H1 (cell line): ENCODE results near the gene FXYD3. TPM values are rescaled to one million over a fixed set of nuclear protein-coding genes. Genes with fewer than 3 reads are reported as not detected.

Experiments used
- CTCF ChIA-PET: fragments of 300-600 bp; sonication (Branson Sonifier 250); formaldehyde crosslinking; loops from one replicate; lab custom pipeline; 2021; ENCODE audit not compliant: partially characterized antibody; lab: Charles Lee
- POLR2A ChIA-PET: fragments of 300-600 bp; sonication (Branson Sonifier 250); formaldehyde crosslinking; loops from one replicate; lab custom pipeline; 2021; ENCODE audit warnings: inconsistent platforms; ENCODE audit not compliant: partially characterized antibody; lab: Charles Lee
- DNase-seq, 2 experiments: peaks; one replicate each; pipeline versions ENCODE4 v3.0.0 to v3.0.0-alpha.2; 2010 to 2022; ENCODE audit warnings: low spot score in 2 of 2, low read depth in 1 of 2, mixed read lengths in 1 of 2
- FAIRE-seq: peaks from 2 replicates; lab custom pipeline; 2011; peaks lifted over from hg19 to GRCh38; lab: Jason Lieb, UNC
- H2AFZ ChIP-seq: 2 replicates; pipeline ENCODE4 v1.8.1; 2012; ENCODE audit warnings: low read length, inconsistent platforms
- H2AK5ac ChIP-seq: 2 replicates; pipeline ENCODE4 v1.6.1; 2013; ENCODE audit warnings: low read depth, low read length
- H2BK120ac ChIP-seq: replicated peaks from 2 replicates; pipeline ENCODE3; 2013; ENCODE audit warnings: low read depth, low read length, inconsistent platforms
- H2BK12ac ChIP-seq: 2 replicates; pipeline ENCODE4 v1.6.1; 2013; ENCODE audit warnings: low read depth, low read length
- H2BK15ac ChIP-seq: 2 replicates; pipeline ENCODE4 v1.6.1; 2013; ENCODE audit warnings: low read length
- H2BK20ac ChIP-seq: 2 replicates; pipeline ENCODE4 v1.6.1; 2013; ENCODE audit warnings: low read length
- H2BK5ac ChIP-seq: 2 replicates; pipeline ENCODE4 v1.6.1; 2013; ENCODE audit warnings: low read depth, low read length
- H3K14ac ChIP-seq: 2 replicates; pipeline ENCODE4 v1.6.1; 2013; ENCODE audit warnings: inconsistent platforms; ENCODE audit not compliant: insufficient read length
- H3K18ac ChIP-seq: 2 replicates; pipeline ENCODE4 v1.6.1; 2013; ENCODE audit warnings: low read length; ENCODE audit errors: extremely low read depth
- H3K23ac ChIP-seq: 2 replicates; pipeline ENCODE4 v1.6.1; 2013; ENCODE audit warnings: inconsistent platforms; ENCODE audit not compliant: insufficient read length
- H3K23me2 ChIP-seq: 2 replicates; pipeline ENCODE4 v1.6.1; 2013; ENCODE audit warnings: low read depth, low read length
- H3K27ac ChIP-seq: 2 replicates; pipeline ENCODE4 v1.6.1; 2011; ENCODE audit warnings: low read depth, low read length, inconsistent platforms
- H3K27me3 ChIP-seq, 4 experiments: replicated peaks in 1 of 4; 1 replicate in 1 of 4; 2 replicates in 3 of 4; pipeline versions ENCODE4 v1.6.1 to v1.8.1; 2011 to 2013; ENCODE audit warnings: low read length in 3 of 4, mild to moderate bottlenecking in 3 of 4, inconsistent platforms in 2 of 4, mixed read lengths in 2 of 4, moderate library complexity in 1 of 4; ENCODE audit not compliant: control insufficient read depth in 3 of 4, insufficient read depth in 3 of 4; ENCODE audit errors: extremely low read depth in 1 of 4
- H3K36me3 ChIP-seq, 4 experiments: 2 replicates each; pipeline versions ENCODE4 v1.6.1 to v1.8.1; 2011 to 2013; ENCODE audit warnings: mild to moderate bottlenecking in 4 of 4, low read length in 3 of 4, moderate library complexity in 2 of 4, control low read depth in 1 of 4, inconsistent platforms in 1 of 4; ENCODE audit not compliant: insufficient read depth in 4 of 4, control insufficient read depth in 2 of 4
- H3K4ac ChIP-seq: replicated peaks from 2 replicates; pipeline ENCODE3; 2013; ENCODE audit warnings: low read length, low read depth, mixed read lengths, inconsistent platforms; ENCODE audit not compliant: insufficient read length
- H3K4me1 ChIP-seq, 4 experiments: replicated peaks in 1 of 4; 1 replicate in 1 of 4; 2 replicates in 3 of 4; pipeline versions ENCODE4 v1.6.1 to v1.8.1; 2011 to 2013; ENCODE audit warnings: low read length in 3 of 4, inconsistent platforms in 2 of 4, mixed read lengths in 1 of 4; ENCODE audit not compliant: insufficient read depth in 4 of 4, control insufficient read depth in 3 of 4
- H3K4me2 ChIP-seq, 2 experiments: 2 replicates each; pipeline versions ENCODE4 v1.6.1 to v1.8.1; 2011 to 2013; ENCODE audit warnings: low read depth in 2 of 2, low read length in 2 of 2, control low read depth in 1 of 2, inconsistent platforms in 1 of 2, mild to moderate bottlenecking in 1 of 2; ENCODE audit not compliant: insufficient read depth in 1 of 2
- H3K4me3 ChIP-seq, 4 experiments: fragments of 200-600, 300-600 bp in 1 of 4; sonication (generic), shearing (Covaris generic), sonication (Bioruptor Twin) in 1 of 4; 2 replicates each; pipeline versions ENCODE4 v1.5.1 to v1.8.1; 2011 to 2016; ENCODE audit warnings: low read length in 4 of 4, low read depth in 3 of 4, control low read depth in 2 of 4, inconsistent platforms in 2 of 4, mild to moderate bottlenecking in 2 of 4, mixed read lengths in 1 of 4, moderate library complexity in 1 of 4; ENCODE audit not compliant: insufficient read depth in 2 of 4; ENCODE audit errors: extremely low read depth in 1 of 4
- H3K56ac ChIP-seq: replicated peaks from 2 replicates; pipeline ENCODE3; 2013; ENCODE audit warnings: low read depth, mild to moderate bottlenecking, mixed read lengths, low read length, inconsistent platforms; ENCODE audit not compliant: insufficient read length
- H3K79me1 ChIP-seq: 2 replicates; pipeline ENCODE4 v1.6.1; 2013; ENCODE audit warnings: low read depth, low read length, control low read depth
- H3K79me2 ChIP-seq, 2 experiments: 2 replicates each; pipeline versions ENCODE4 v1.6.1 to v1.8.1; 2012 to 2013; ENCODE audit warnings: low read length in 2 of 2, mild to moderate bottlenecking in 2 of 2, inconsistent platforms in 1 of 2; ENCODE audit not compliant: insufficient read depth in 2 of 2, control insufficient read depth in 1 of 2
- H3K9ac ChIP-seq, 4 experiments: replicated peaks in 1 of 4; 1 replicate in 1 of 4; 2 replicates in 3 of 4; pipeline versions ENCODE4 v1.6.1 to v1.8.1; 2011 to 2013; ENCODE audit warnings: low read depth in 3 of 4, low read length in 3 of 4, control low read depth in 2 of 4, mild to moderate bottlenecking in 2 of 4, moderate library complexity in 2 of 4, inconsistent platforms in 1 of 4; ENCODE audit errors: extremely low read depth in 1 of 4
- H3K9me3 ChIP-seq, 2 experiments: 2 replicates each; pipeline versions ENCODE4 v1.6.1 to v1.8.1; 2012 to 2013; ENCODE audit warnings: mild to moderate bottlenecking in 2 of 2, moderate library complexity in 2 of 2, control low read depth in 1 of 2, inconsistent platforms in 1 of 2, low read depth in 1 of 2, low read length in 1 of 2, mixed read lengths in 1 of 2; ENCODE audit not compliant: insufficient read depth in 2 of 2
- H4K20me1 ChIP-seq, 2 experiments: replicated peaks in 1 of 2; 2 replicates each; pipeline versions ENCODE3 to v1.8.1; 2011 to 2013; ENCODE audit warnings: inconsistent platforms in 2 of 2, low read length in 2 of 2, mild to moderate bottlenecking in 1 of 2; ENCODE audit not compliant: insufficient read depth in 2 of 2, control insufficient read depth in 1 of 2
- H4K5ac ChIP-seq: 2 replicates; pipeline ENCODE4 v1.6.1; 2013; ENCODE audit warnings: low read length, low read depth, mixed read lengths, inconsistent platforms; ENCODE audit not compliant: insufficient read length
- H4K8ac ChIP-seq: 2 replicates; pipeline ENCODE4 v1.8.0; 2013; ENCODE audit warnings: mild to moderate bottlenecking, moderate library complexity, low read length, inconsistent platforms; ENCODE audit not compliant: insufficient read depth; ENCODE audit errors: extremely low read depth
- H4K91ac ChIP-seq: replicated peaks from 2 replicates; pipeline ENCODE3; 2013; ENCODE audit warnings: low read length, mixed read lengths, inconsistent platforms; ENCODE audit not compliant: insufficient read length
- CTCF ChIP-seq, 3 experiments: IDR thresholded peaks; 1 replicate in 2 of 3; 2 replicates in 1 of 3; pipeline versions ENCODE4 v1.5.1 to v1.6.1; 2011; ENCODE audit warnings: low read length in 3 of 3, mild to moderate bottlenecking in 3 of 3, inconsistent platforms in 2 of 3, low read depth in 1 of 3, moderate library complexity in 1 of 3; ENCODE audit not compliant: insufficient read depth in 1 of 3; ENCODE audit errors: control extremely low read depth in 1 of 3
- HDAC2 ChIP-seq, 2 experiments: fragments of 300-600 bp in 1 of 2; sonication (generic) in 1 of 2; IDR thresholded peaks; 2 replicates each; pipeline ENCODE4 v1.6.1; 2011 to 2012; ENCODE audit warnings: low read depth in 2 of 2, low read length in 2 of 2, mild to moderate bottlenecking in 2 of 2, moderate library complexity in 2 of 2, borderline replicate concordance in 1 of 2, inconsistent platforms in 1 of 2
- POLR2A ChIP-seq, 2 experiments: IDR thresholded peaks; 1 replicate in 1 of 2; 2 replicates in 1 of 2; pipeline ENCODE4 v1.6.1; 2011; ENCODE audit warnings: low read depth in 2 of 2, low read length in 2 of 2, mild to moderate bottlenecking in 2 of 2; ENCODE audit errors: control extremely low read depth in 1 of 2
- RBBP5 ChIP-seq: IDR thresholded peaks from 2 replicates; pipeline ENCODE4 v1.7.1; 2012; ENCODE audit warnings: low read depth, mild to moderate bottlenecking, inconsistent platforms, low read length, moderate library complexity, borderline replicate concordance
- SP2 ChIP-seq: IDR thresholded peaks from 2 replicates; pipeline ENCODE4 v1.6.1; 2012; ENCODE audit warnings: mild to moderate bottlenecking, low read length, inconsistent platforms
- WGBS, 2 experiments: shearing (Covaris generic) in 1 of 2; methylation state at CpG; one replicate each; pipeline versions ENCODE4 v1.1.6 to v1.1.7; 2013 to 2015; ENCODE audit warnings: low lambda C conversion rate in 2 of 2, mixed read lengths in 2 of 2, inconsistent platforms in 1 of 2, low coverage in 1 of 2, missing lambda C conversion rate in 1 of 2; ENCODE audit not compliant: insufficient replicate concordance in 2 of 2, insufficient coverage in 1 of 2, insufficient read length in 1 of 2; ENCODE audit errors: extremely low coverage in 1 of 2, missing lambda C conversion rate in 1 of 2; 5-methylcytosine and 5-hydroxymethylcytosine counted together
- polyA plus RNA-seq, 7 experiments: library from polyadenylated mRNA; depleted of rRNA in 3 of 7; stranded (reverse) in 5 of 7; unstranded in 2 of 7; fragments of >200 nt in 5 of 7; fragments of 200-250 nt in 2 of 7; gene quantifications; 1 replicate in 5 of 7; 2 replicates in 1 of 7; 4 replicates in 1 of 7; pipeline versions ENCODE4 v1.2.1 to v1.2.3, GENCODE V29; 2011 to 2013; ENCODE audit warnings: missing spikeins in 2 of 7, mixed read lengths in 2 of 7
- total RNA-seq: library from RNA; stranded (reverse); fragmentation: NEBNext Ultra II Directional; extraction: Animal tissue kit (Norgen Biotek cat#: 25700); gene quantifications from 2 replicates; pipeline ENCODE4 v1.2.1, GENCODE V29; 2021

Gene FXYD3
- total and polyA plus RNA-seq, 2 of the 8 experiments (the other 6 are each of a cell fraction or from before 2014, with no cell fraction given) = 0.33 TPM; not detected in 1

- Histone ChIP-seq H3K36me3 (peaks cover 5 to 42% (median 20%) of the 10 kb centered on the region in 4 experiments; a peak in 6 of 8 replicates), H3K9ac (no peak overlapping the region), H2AFZ (no peak overlapping the region), H4K20me1 (peaks cover 1 to 5% of the 10 kb centered on the region in 2 experiments), H2BK15ac (no peak overlapping the region), H3K27me3 (peaks cover 0 to 5% (median 3%) of the 10 kb centered on the region in 4 experiments; a peak in 3 of 7 replicates), H2BK120ac (no peak overlapping the region), H4K5ac (no peak overlapping the region), H3K23ac (no peak overlapping the region), H4K91ac (no peak overlapping the region), H3K23me2 (peaks cover 9% of the 10 kb centered on the region; the same call in 1 of the 2 replicates), H2AK5ac (no peak overlapping the region), H4K8ac (no peak overlapping the region), H3K4me2 (no peak overlapping the region), H3K4ac (no peak overlapping the region), H3K9me3 (no peaks in the 10 kb centered on the region), H3K79me2 (peaks cover 0 to 11% of the 10 kb centered on the region in 2 experiments; a peak in 1 of 4 replicates), H3K56ac (no peak overlapping the region), H2BK20ac (no peak overlapping the region), H2BK12ac (no peak overlapping the region), H3K18ac (no peak overlapping the region), H3K14ac (no peak overlapping the region), H3K4me1 (peaks cover 4 to 13% (median 11%) of the 10 kb centered on the region in 4 experiments), H3K4me3 (no peak overlapping the region), H3K79me1 (peaks cover 6% of the 10 kb centered on the region), H3K27ac (no peak overlapping the region), H2BK5ac (no peak overlapping the region)
- DNase-seq = no peak
- ChIA-PET POLR2A (interaction anchor here (0.7 to 1.9 kb wide), 3 partner anchors 9 to 15 kb away, joined by 3 to 6 read pairs (median 3); no protein-coding TSS in a partner anchor), CTCF (interaction anchor here (2.5 kb wide), 1 partner anchor 16 kb away, joined by 15 read pairs; the partner anchor contains the start of gene FXYD7)
- WGBS, 2 experiments = 90% methylated on average over 4 of the region's 4 CpGs; no CpG with 5 or more reads in 1 of the 2 experiments
- no peak for FAIRE-seq
- TF ChIP-seq HDAC2 (IDR thresholded peaks at IDR 0.05; ENCODE audit: borderline replicate concordance in 1 of 2, low read depth in 2 of 2, low read length in 2 of 2) (no peak), SP2 (no peak), RBBP5 (no peak), CTCF (IDR thresholded peaks at IDR 0.05; ENCODE audit: control extremely low read depth in 1 of 3, insufficient read depth in 1 of 3, low read depth in 1 of 3, low read length in 3 of 3) (no peak), POLR2A (IDR thresholded peaks at IDR 0.05; ENCODE audit: control extremely low read depth in 1 of 2, low read depth in 2 of 2, low read length in 2 of 2) (no peak)
These were observed 41.8 kb downstream of the FXYD3 start for GRCh38 chr19:35157431-35157830.
